T47D (cell line): ENCODE data around the gene PXMP4.

Experiments
- DNase-seq, 2 experiments: peaks; one replicate each; pipeline versions ENCODE4 v3.0.0 to v3.0.0-alpha.2; 2011 to 2012; ENCODE audit warnings: low read depth in 1 of 2, low spot score in 1 of 2
- JUND ChIP-seq: IDR thresholded peaks from 2 replicates; pipeline ENCODE4 v1.6.1; 2012; ENCODE audit warnings: low read depth
- in situ Hi-C: cut with HindIII; loops from 2 replicates; pipeline ENCODE4 v1.10.0; 2016; ENCODE audit warnings: low sequenced_read_pairs, low pct_unique_long_range_greater_than_20kb

The PXMP4 gene

GRCh38 chr20:33746325-33746998, 26.4 kb upstream of the PXMP4 start:
- no peak for DNase-seq
- in situ Hi-C loops = no loop called here
- TF ChIP-seq JUND = no peak

- in situ Hi-C loops = no loop called here
- DNase-seq = no peak
- TF ChIP-seq JUND = no peak
Observed at GRCh38 chr20:33744773-33745385, 24.8 kb upstream of the PXMP4 start.

GRCh38 chr20:33744181-33744580, 24.1 kb upstream of the PXMP4 start:
- DNase-seq = no peak
- in situ Hi-C loops = no loop called here
- TF ChIP-seq JUND = no peak

- in situ Hi-C loops = no loop called here
- no peak for DNase-seq
- TF ChIP-seq JUND = no peak
Observed at GRCh38 chr20:33740189-33740588, 20.1 kb upstream of the PXMP4 start.

- in situ Hi-C loops = no loop called here
- no peak for DNase-seq
- no peak for TF ChIP-seq JUND
Observed at GRCh38 chr20:33739493-33739892, 19.4 kb upstream of the PXMP4 start.

GRCh38 chr20:33736962-33737361, 16.9 kb upstream of the PXMP4 start:
- TF ChIP-seq JUND = no peak
- no peak for DNase-seq
- in situ Hi-C loops = no loop called here

- peak; percentile 81 for TF ChIP-seq JUND
- in situ Hi-C loops = no loop called here
- DNase-seq = peak; percentile 58 to 97
Observed at GRCh38 chr20:33733654-33734576, 13.8 kb upstream of the PXMP4 start.

GRCh38 chr20:33732166-33732970, 12.3 kb upstream of the PXMP4 start:
- TF ChIP-seq JUND = peak; percentile 57; the same call in 1 of the 2 replicates
- in situ Hi-C loops = no loop called here
- peak in 1 of 2 experiments; percentile 96 for DNase-seq

- no peak for DNase-seq
- no peak for TF ChIP-seq JUND
- in situ Hi-C loops = no loop called here
Observed at GRCh38 chr20:33731693-33732165, 11.6 kb upstream of the PXMP4 start, which contains the start of gene ZNF341. Gene ZNF341, plus strand, starts transcription at chr20:33731996. Its CDS starts 26 bp downstream, at chr20:33732022.

- in situ Hi-C loops = no loop called here
- TF ChIP-seq JUND = no peak
- no peak for DNase-seq
Observed at GRCh38 chr20:33730946-33731692, 11.0 kb upstream of the PXMP4 start.

- in situ Hi-C loops = no loop called here
- TF ChIP-seq JUND = no peak
- DNase-seq = no peak
Observed at GRCh38 chr20:33729101-33729500, 9.0 kb upstream of the PXMP4 start.
